Measurements from ENCODE around the gene C2orf81. TPM values are rescaled to one million over a fixed set of nuclear protein-coding genes. Genes with fewer than 3 reads are reported as not detected.
A peak's percentile ranks its signal among the peaks of the same experiment; 100 is the strongest.

The C2orf81 gene
- total and polyA plus RNA-seq, 7 donors = 0.06 to 0.46 (median 0.34) TPM

DNA sequence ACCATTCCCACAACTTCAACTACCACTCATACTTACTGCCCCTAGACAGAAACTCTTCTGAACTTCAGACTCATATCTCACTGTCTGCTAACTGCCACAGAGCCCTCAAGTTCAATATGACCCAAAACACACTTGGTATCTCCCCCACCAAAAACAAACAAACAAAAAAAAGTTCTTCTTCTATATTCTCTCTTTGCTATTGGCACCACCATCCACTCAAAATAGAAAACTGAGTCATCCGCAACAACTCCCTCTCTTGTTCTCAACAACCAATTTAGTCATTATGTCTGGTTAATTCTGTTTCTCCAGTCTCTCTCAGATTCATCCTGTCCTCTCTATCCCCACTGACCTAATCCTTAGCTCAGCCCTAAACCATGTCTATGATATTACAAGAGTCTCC, 34.1 kb downstream of the C2orf81 start:
- intact Hi-C loops (cut with DNase I) = no loop called here
- peaks cover 2 to 9% of the 10 kb centered on the region in 2 donors for H3K36me3 ChIP-seq (ENCODE audit: insufficient read depth in 1 of 2, low read depth in 1 of 2)
- no peak for ATAC-seq
- no peaks in the 10 kb centered on the region for H3K9me3 ChIP-seq
- H3K4me3 ChIP-seq = no peak overlapping the region
- 72 to 86% (median 77%) methylated on average over 1 of the region's 1 CpG for WGBS, 3 donors
- TF ChIP-seq, protein P1, sequence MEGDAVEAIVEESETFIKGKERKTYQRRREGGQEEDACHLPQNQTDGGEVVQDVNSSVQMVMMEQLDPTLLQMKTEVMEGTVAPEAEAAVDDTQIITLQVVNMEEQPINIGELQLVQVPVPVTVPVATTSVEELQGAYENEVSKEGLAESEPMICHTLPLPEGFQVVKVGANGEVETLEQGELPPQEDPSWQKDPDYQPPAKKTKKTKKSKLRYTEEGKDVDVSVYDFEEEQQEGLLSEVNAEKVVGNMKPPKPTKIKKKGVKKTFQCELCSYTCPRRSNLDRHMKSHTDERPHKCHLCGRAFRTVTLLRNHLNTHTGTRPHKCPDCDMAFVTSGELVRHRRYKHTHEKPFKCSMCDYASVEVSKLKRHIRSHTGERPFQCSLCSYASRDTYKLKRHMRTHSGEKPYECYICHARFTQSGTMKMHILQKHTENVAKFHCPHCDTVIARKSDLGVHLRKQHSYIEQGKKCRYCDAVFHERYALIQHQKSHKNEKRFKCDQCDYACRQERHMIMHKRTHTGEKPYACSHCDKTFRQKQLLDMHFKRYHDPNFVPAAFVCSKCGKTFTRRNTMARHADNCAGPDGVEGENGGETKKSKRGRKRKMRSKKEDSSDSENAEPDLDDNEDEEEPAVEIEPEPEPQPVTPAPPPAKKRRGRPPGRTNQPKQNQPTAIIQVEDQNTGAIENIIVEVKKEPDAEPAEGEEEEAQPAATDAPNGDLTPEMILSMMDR (IDR thresholded peaks at IDR 0.05) = no peak
- no peak overlapping the region for H3K27ac ChIP-seq
- DNase-seq = no peak
- no peaks in the 10 kb centered on the region for H3K27me3 ChIP-seq (ENCODE audit: insufficient read depth in 3 of 3, low read length in 2 of 3)
- peaks cover 55% of the 10 kb centered on the region for H3K4me1 ChIP-seq

- TF ChIP-seq, protein P1 (IDR thresholded peaks at IDR 0.05) = no peak
- Histone ChIP-seq H3K27me3 (ENCODE audit: insufficient read depth in 3 of 3, low read length in 2 of 3) (no peaks in the 10 kb centered on the region), H3K36me3 (ENCODE audit: insufficient read depth in 1 of 2, low read depth in 1 of 2) (peaks cover 2 to 9% of the 10 kb centered on the region in 2 donors), H3K27ac (no peak overlapping the region), H3K9me3 (no peaks in the 10 kb centered on the region), H3K4me3 (no peak overlapping the region), H3K4me1 (peaks cover 68% of the 10 kb centered on the region)
- WGBS, 3 donors = 73 to 78% (median 76%) methylated on average over 8 of the region's 8 CpGs
- ATAC-seq (peak in 1 of 4 donors; percentile 34), DNase-seq (no peak)
- intact Hi-C loops (cut with DNase I) = no loop called here
Measured at GRCh38 chr2:74385396-74385795, 36.0 kb downstream of the C2orf81 start.

DNA sequence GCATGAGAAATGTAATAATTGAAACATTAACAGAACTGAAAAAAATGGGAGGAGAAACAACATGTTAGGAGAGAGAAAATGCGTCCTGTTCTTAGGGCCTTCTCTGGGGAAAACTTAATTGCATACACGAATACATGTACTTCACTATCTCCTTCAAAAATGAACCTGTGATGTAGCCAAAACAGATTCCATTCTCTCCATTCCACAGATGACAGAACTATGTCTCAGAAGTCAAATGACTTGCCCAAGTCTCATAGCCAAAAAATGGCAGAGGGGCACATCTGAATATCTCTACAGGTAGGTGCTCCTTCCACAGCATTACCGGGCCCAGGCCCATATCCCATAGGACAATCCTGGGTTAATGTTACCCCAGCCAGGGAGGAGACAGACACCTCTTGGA, 37.4 kb downstream of the C2orf81 start:
- ATAC-seq = no peak
- H3K27me3 ChIP-seq (ENCODE audit: insufficient read depth in 3 of 3, low read length in 2 of 3) = no peaks in the 10 kb centered on the region
- H3K4me1 ChIP-seq = peaks cover 66% of the 10 kb centered on the region
- H3K27ac ChIP-seq = no peak overlapping the region
- no peak overlapping the region for H3K4me3 ChIP-seq
- WGBS, 3 donors = 54 to 61% (median 55%) methylated on average over 3 of the region's 3 CpGs
- DNase-seq = no peak
- TF ChIP-seq, protein P1 (IDR thresholded peaks at IDR 0.05) = no peak
- H3K9me3 ChIP-seq = no peaks in the 10 kb centered on the region
- H3K36me3 ChIP-seq (ENCODE audit: insufficient read depth in 1 of 2, low read depth in 1 of 2) = peaks cover 2 to 9% of the 10 kb centered on the region in 2 donors
- intact Hi-C loops (cut with DNase I) = no loop called here

DNA sequence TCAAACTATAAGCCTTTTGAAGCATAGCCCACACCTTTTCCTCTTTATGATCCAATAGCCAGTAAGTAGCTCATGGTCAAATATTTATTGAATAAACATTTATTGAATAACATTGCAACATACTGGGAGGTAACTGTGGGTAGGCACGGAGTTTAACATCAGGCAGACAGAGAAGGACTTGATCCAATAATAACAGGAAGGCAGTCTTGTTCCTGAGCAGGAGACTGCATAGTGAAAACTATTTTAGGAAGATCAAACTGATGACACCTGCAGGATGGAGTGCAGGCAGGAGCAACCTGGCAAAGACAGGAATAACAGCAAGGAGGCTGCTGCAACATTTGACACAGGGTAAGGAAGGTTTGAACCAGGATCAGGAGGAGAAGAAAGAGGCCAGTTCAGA, 38.2 kb downstream of the C2orf81 start:
- no peaks in the 10 kb centered on the region for H3K27me3 ChIP-seq (ENCODE audit: insufficient read depth in 3 of 3, low read length in 2 of 3)
- TF ChIP-seq, protein P1 (IDR thresholded peaks at IDR 0.05) = no peak
- H3K27ac ChIP-seq = no peak overlapping the region
- H3K9me3 ChIP-seq = no peaks in the 10 kb centered on the region
- DNase-seq (no peak), ATAC-seq (peak in 2 of 4 donors; percentile 23 to 57)
- H3K4me1 ChIP-seq = peaks cover 58% of the 10 kb centered on the region
- H3K4me3 ChIP-seq = no peak overlapping the region
- intact Hi-C loops (cut with DNase I) = no loop called here
- peaks cover 2 to 9% of the 10 kb centered on the region in 2 donors for H3K36me3 ChIP-seq (ENCODE audit: insufficient read depth in 1 of 2, low read depth in 1 of 2)
- WGBS, 3 donors = 6 to 19% (median 12%) methylated on average over 1 of the region's 1 CpG

DNA sequence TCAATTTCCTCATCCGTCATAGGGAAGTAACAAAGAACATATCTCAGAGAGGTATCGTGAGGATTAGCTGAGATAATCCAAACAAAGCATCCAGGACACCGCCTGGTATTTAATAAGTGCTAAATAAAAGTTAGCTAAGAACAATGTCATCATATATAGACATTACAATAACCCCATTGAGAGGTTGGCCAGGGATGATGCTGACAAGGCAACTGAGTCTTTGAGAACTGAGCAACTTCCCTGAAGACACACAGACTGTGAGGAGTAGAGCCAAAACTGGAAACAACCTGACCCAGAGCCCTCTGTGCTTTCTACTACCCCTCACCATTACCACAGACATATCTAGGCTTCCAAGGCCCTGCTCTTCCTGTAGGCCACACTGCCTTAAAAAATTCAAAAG, 39.7 kb downstream of the C2orf81 start:
- DNase-seq = no peak
- peak in 1 of 4 donors; percentile 7 for ATAC-seq
- intact Hi-C loops (cut with DNase I) = no loop called here
- WGBS, 3 donors = 89 to 95% (median 94%) methylated on average over 3 of the region's 3 CpGs
- Histone ChIP-seq H3K4me1 (peaks cover 44% of the 10 kb centered on the region), H3K36me3 (ENCODE audit: insufficient read depth in 1 of 2, low read depth in 1 of 2) (peaks cover 2 to 23% of the 10 kb centered on the region in 2 donors), H3K4me3 (no peak overlapping the region), H3K27ac (no peak overlapping the region), H3K27me3 (ENCODE audit: insufficient read depth in 3 of 3, low read length in 2 of 3) (no peaks in the 10 kb centered on the region), H3K9me3 (no peaks in the 10 kb centered on the region)
- TF ChIP-seq, protein P1 (IDR thresholded peaks at IDR 0.05) = no peak

All from psoas muscle (tissue), 8 donors.